GM21515 (cell line): ENCODE data around the gene CFAP91.

Experiments used
- ATAC-seq: cut with Tn5 transposase; IDR thresholded peaks from one replicate; pipeline ENCODE4 v1.9.1; 2021; ENCODE audit not compliant: unreplicated experiment

CFAP91 gene

DNA sequence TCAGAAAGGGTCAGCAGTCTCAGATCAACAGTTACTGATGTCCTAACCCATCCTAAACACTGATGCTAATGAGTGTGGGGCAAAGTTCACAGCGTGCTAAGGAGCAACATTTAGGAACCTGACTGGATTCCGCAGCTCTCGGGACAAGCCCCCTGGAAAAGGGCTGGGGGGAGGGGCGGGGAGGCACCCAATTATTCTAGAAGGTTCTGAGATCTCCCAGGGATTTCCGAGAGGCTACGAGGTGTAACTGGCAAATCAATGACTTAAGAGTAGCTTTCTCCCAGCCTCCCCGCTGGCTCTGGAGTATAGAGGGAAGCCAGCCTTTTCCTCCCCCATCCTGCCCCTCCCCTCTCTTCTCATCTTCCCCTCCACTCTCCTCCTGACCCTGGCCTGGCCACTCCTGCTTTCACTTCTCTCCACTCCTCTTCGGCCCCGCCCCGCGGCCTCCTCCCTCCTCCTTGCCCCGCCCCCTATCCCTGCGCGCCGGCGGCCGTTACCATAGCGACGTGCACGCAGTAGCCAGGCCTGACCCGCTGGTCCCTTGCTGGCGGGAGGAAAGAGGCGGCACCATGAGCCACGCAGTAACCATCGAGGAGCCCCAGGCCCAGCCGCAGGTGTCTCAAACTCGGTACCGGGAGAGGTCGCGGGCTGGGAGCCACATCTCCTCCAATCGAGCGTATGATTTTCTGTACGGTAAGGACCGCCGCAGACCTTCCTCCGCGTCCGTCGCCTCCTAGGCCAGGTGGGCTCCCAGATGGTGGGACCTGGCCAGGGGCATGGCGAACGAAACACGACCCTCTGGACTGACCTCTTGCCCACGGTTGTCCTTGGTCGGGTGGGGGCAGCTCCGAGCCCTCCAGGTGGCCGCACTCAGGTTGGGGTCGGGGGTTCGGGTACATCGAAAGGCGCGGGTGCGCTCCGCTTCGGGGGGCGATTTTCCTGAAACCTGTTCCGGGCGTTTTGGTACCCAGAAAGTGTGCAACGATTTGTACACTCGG is at the start of gene CFAP91:
CFAP91 (plus strand) TSS at position 493 of the 998 bp plus-strand sequence; CDS start at position 570, 77 bp downstream.
- ATAC-seq: peak; percentile 79

DNA sequence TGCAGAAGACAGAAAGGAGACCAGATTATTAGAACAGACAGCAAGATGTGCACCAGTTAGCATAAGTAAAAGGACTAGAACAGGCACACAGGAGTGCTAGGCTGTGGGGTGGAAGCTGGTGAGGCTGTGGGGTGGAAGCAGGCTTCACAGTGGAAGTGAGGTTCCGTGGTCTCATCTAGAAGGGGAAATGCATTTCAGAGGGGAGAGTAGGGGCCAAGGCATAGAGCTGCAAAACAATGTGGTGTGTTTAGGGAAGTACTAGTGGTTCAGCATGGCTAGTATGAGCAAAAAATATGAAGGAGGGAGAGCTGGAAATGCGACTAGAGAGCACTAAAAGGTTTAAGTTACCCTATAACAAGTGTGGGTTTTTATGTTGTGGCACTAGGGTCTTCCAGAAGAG is 48.9 kb upstream of the CFAP91 start:
- ATAC-seq: no peak

GRCh38 chr3:119657887-119658702 is 44.7 kb upstream of the CFAP91 start:
- no peak for ATAC-seq

- no peak for ATAC-seq
Observed at GRCh38 chr3:119658994-119659393, 43.8 kb upstream of the CFAP91 start.

DNA sequence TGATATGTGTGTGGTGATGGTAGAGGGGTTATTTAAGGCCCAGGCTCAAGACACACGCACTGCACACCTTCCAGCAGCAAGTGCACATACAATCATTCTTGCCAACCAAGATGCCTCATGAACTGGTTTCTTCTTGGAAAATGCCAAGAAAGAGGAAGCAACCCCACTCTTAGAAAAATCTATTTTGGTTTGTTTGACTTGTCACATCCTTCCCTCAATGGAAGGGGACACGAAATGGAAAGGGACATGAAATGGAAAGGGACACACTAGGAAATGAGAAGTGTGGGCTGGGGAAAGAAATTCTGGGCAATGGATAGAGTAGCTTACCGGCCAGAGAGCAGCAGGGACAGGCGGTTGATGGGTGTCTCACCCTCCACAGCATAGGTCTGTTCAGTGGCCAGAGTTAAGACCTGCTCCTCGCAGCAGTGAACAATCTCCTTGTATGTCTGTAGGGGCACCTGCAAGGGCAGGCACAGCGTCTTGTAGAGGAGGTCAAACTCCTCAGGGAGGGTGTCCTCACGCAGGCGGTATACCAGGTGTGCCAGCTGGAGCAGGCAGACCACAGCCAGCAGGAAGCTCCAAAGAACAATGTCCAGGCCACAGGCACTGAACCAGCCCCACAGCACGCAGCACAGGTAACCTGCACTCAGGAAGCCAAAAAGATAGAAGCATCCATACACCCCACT is 43.1 kb upstream of the CFAP91 start:
- no peak for ATAC-seq

DNA sequence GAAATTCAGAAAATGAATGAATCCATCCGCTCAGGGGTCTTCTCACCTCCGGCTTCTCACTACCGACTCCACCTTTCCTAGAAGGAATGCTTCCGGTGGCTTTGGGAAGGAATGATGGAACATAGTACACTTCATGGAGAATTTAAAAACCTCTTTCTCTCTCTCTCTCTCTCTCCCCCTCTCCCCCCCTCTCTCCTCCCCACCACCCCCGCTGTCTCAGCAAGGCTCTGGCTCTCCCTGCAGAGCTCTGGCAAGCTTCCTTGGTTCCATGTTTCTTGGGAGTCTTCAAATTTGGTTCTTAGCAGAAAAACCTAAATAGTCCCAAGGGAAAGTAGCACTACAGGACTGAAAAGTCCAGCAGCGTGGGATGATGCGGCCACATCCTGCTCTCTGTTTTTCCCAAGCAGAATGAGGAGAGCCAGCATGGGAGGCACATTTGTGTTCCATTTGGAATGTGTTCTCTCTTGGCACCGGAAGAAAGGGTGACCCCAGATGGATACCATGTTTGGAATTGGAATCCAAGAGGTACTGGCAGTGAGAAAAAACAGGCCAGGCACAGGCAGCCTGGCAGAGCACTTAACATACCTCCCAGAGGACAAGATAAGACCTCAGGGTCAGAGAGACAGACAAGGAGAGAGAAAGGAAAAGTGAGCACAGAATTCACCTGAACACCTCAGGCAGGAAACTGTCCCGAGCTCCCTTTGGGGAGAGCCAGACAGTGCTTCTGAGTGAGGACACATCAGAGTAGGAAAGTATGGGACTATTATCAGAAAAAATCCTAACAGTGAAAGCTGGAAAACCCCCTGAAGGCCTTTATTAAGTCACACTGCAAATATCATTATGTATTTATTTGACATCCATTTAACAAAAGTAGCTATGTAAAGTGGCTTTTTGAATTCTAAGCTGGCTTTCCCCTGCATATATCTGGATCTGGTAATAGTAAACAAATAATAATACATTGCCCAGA is 42.1 kb upstream of the CFAP91 start, which contains the start of gene POPDC2:
POPDC2 (minus strand) TSS at position 116 of the 967 bp plus-strand sequence. CDS start 166 bp downstream, outside the sequence.
- ATAC-seq: no peak

DNA sequence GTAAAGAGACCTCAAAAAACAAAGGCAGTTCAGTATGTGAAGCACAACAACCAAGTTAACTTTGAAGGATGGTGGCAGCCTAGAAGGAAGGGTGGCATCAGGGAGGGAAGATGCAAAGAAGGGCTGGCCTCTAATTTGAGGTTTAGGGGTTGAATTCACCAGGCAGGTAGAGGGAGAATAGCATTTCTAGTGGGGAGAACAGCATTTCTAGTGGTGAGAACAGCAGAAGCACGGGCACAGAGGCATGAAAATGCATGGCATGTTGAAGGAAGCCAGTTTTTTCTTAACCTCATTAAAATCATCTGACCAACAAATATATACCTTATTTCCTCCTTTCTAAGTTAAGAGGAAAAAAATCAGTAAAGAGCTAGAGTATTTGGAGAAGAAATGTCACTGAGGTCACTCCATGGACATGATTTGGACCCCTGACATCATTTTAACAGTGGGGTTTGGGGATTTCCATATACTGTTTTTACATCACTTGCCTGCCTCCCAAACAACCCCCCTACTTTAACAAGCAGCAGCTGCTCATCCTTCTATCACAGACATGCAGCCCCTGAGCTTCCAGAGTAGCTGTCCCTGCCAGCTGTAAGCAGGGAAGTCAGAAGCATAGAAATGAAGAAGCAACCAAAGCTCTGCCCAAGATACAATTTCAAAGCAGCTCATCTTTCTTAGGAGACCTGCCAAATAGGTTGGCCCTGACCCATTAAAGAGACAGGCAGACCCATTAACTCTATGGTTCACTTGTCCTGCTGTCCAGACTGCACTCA is 40.0 kb upstream of the CFAP91 start:
- no peak for ATAC-seq

DNA sequence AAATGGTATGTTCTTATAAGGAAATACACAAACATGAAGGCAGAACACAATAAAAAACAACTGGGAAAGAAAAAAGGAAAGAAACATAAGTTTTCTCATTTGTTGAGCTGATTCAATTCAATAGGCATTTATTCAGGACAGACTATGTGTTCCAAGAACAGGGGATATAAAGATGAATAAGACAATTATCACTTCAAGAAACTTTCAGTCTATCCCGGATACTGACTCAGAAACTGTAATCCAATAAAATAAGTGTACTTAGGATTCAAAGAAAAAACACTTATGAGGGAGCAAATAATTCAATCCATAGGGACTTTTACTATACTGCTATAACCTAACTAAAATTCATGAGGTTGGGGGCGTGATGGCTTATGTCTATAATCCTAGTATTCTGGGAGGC is 38.9 kb upstream of the CFAP91 start:
- ATAC-seq: no peak

GRCh38 chr3:119664370-119664769 is 38.5 kb upstream of the CFAP91 start:
- no peak for ATAC-seq

GRCh38 chr3:119664850-119665379 is 37.9 kb upstream of the CFAP91 start:
- no peak for ATAC-seq

GRCh38 chr3:119665954-119666559 is 36.8 kb upstream of the CFAP91 start:
- ATAC-seq: no peak

DNA sequence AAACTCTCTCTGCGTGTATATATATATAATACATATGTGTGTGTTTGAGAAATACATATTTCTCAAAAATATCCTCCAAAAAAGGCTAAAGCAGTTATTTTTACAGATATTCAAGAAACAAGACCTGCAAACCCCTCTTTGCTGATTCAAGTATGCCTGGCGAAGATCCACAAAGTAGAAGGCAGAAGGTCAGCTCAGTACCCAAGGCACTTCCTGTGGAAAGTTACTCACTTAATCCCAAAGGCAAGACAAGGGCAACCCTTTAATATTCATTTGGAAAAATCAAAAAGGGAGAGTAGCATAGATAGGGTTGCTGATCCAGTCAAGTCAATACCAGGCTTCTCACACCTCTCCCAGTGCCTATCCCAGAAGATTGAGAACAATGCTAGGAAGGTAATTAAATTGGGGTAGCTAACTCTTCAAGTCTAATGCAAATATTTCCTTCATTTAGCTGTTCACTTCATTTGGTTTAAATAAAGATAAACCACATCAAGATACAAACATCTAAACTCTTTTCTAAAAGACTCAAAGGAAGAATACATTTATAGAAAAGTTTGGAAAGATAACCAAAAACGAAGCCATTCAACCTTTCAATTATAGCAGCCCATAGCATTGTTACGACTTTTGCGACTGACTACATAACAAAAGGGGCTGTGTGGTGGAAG is 32.8 kb upstream of the CFAP91 start:
- no peak for ATAC-seq

DNA sequence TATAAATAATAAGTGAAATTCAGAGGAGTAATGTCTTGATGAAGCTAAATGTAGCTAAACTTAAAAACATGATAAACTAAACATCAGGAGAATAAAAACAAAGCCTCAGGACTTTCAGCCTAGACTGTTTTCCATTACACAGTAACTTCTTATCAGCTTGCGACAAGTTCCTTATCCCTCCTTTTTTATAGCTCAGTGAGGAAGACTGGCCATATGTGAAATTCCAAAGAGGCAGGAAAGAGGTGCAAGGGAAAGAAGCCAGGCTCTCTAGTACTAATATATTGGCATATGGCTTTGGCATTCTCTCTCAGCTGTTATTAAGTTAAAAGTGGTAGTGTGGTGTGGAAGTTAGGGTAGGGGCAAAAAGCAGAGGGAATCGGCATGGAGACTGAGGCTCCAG is 30.0 kb upstream of the CFAP91 start:
- ATAC-seq: no peak

- ATAC-seq: no peak
Observed at GRCh38 chr3:119673875-119674274, 28.9 kb upstream of the CFAP91 start.

DNA sequence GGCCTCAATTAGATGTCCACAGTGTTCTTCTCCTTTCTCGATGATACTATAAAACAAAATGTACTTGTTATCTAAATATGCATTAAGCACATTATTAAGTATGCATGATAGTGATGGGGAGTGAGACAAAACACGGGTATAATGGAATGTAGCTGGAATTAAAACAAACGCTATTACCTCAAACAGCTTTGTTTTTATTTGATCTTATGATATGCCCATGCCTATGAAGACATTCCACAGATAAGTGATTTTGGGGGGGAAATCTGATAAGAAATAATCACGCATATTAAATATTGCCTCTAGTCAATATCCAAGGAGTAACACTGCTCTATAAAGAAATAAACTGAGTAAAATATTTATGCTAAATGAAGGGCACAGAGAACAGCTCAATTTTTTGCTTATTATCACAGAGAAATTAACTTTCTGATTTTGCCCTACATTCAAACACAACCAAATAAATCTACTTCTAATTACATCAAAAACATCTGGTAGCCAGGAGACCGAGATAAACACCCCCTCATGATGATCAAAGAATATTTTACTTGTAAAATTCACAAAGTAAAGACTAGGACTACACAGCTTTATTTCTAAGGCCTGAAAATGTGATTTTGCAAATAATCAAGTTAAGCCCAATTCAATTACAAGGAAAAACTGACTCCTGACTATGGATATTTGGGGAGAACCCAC is 27.5 kb upstream of the CFAP91 start:
- ATAC-seq: no peak

GRCh38 chr3:119676020-119676419 is 26.8 kb upstream of the CFAP91 start:
- no peak for ATAC-seq
